GM12872 (cell line): ENCODE data around the gene PRKAR2B.

ENCODE experiments used
- TF ChIP-seq, protein P1 (sequence below): IDR thresholded peaks from 3 replicates; pipeline ENCODE4 v1.5.1; 2011; ENCODE audit warnings: low read depth, mild to moderate bottlenecking, low read length, moderate library complexity; ENCODE audit not compliant: insufficient read depth

Gene PRKAR2B

GRCh38 chr7:107078517-107078966, 34.0 kb downstream of the PRKAR2B start:
- TF ChIP-seq, protein P1, sequence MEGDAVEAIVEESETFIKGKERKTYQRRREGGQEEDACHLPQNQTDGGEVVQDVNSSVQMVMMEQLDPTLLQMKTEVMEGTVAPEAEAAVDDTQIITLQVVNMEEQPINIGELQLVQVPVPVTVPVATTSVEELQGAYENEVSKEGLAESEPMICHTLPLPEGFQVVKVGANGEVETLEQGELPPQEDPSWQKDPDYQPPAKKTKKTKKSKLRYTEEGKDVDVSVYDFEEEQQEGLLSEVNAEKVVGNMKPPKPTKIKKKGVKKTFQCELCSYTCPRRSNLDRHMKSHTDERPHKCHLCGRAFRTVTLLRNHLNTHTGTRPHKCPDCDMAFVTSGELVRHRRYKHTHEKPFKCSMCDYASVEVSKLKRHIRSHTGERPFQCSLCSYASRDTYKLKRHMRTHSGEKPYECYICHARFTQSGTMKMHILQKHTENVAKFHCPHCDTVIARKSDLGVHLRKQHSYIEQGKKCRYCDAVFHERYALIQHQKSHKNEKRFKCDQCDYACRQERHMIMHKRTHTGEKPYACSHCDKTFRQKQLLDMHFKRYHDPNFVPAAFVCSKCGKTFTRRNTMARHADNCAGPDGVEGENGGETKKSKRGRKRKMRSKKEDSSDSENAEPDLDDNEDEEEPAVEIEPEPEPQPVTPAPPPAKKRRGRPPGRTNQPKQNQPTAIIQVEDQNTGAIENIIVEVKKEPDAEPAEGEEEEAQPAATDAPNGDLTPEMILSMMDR, result no peak

- TF ChIP-seq, protein P1, result no peak
Observed at GRCh38 chr7:107079212-107079940, 34.9 kb downstream of the PRKAR2B start.

DNA sequence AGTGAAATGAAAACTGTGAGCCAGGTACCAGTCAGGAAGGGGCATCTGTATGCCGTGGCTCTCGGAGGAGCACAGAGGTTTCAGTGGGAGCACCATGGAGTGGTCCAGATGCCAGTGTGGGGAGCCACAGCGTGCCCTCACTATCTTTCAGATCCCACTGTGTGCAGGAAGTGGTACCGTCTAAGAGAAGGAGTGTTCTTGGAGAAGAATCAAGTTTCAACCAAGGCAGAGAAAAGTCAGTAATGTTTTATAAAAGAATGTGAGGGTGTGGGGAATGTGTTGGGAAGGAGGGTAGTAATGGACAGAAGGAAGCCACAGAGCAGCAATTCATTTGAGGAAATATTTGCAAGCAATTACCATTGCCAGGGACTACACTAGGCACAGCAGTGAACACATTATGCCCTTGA, 35.6 kb downstream of the PRKAR2B start:
- TF ChIP-seq, protein P1, result no peak

GRCh38 chr7:107080533-107080932, 36.0 kb downstream of the PRKAR2B start:
- TF ChIP-seq, protein P1, result no peak

GRCh38 chr7:107085180-107085579, 40.7 kb downstream of the PRKAR2B start:
- TF ChIP-seq, protein P1, result no peak

DNA sequence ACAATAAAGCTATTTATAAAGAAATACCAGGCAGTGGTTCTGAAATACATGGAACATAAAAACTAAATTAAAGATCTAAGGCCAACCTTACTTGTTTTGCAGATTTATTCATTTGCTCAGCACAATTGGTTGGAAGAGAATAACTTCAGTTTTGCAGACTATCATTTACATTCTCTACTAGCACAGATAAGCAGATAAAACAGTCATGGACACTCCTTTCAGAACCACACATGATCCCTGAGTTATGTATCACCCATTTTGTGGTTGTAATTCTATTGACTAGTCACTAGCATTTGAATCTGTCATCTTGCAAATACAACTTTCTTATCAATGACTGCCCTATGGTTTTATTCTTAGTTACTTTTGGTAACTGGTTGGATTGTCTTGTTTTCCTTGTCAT, 45.1 kb downstream of the PRKAR2B start:
- TF ChIP-seq, protein P1, result no peak

GRCh38 chr7:107090457-107090856, 46.0 kb downstream of the PRKAR2B start:
- TF ChIP-seq, protein P1, result no peak
